Ectodermal cell (in vitro differentiated cells): Measurements from ENCODE around the gene CCBE1.

Experiments
- H3K27ac ChIP-seq: 2 replicates; pipeline ENCODE4 v1.7.0; 2013; ENCODE audit warnings: mild to moderate bottlenecking, low read depth, low read length; ENCODE audit not compliant: insufficient read depth, poor library complexity, severe bottlenecking
- H3K27me3 ChIP-seq: 2 replicates; pipeline ENCODE4 v1.7.0; 2013; ENCODE audit warnings: mild to moderate bottlenecking, low read length; ENCODE audit not compliant: insufficient read depth, control insufficient read depth, poor library complexity, severe bottlenecking
- H3K36me3 ChIP-seq: one replicate; pipeline ENCODE4 v1.7.0; 2013; ENCODE audit warnings: low read length; ENCODE audit not compliant: control insufficient read depth, insufficient read depth
- H3K4me1 ChIP-seq: one replicate; pipeline ENCODE4 v1.7.0; 2013; ENCODE audit warnings: low read length; ENCODE audit not compliant: control insufficient read depth, insufficient read depth
- H3K4me3 ChIP-seq: 2 replicates; pipeline ENCODE4 v1.7.0; 2013; ENCODE audit warnings: low read depth, low read length, control low read depth; ENCODE audit not compliant: insufficient read depth
- H3K9me3 ChIP-seq: 2 replicates; pipeline ENCODE4 v1.7.0; 2013; ENCODE audit warnings: mild to moderate bottlenecking, low read length, moderate library complexity; ENCODE audit not compliant: control insufficient read depth
- WGBS, 2 experiments: methylation state at CpG; one replicate each; pipeline ENCODE4 v1.1.7; 2013; ENCODE audit warnings: missing lambda C conversion rate in 2 of 2; 5-methylcytosine and 5-hydroxymethylcytosine counted together

CCBE1 gene

GRCh38 chr18:59382383-59382782, 314.8 kb downstream of the CCBE1 start:
- no peaks in the 10 kb centered on the region for H3K9me3 ChIP-seq
- no peak overlapping the region for H3K4me3 ChIP-seq
- WGBS, 2 experiments: 85 to 89% methylated on average over 6 to 7 of the region's 7 CpGs
- H3K27me3 ChIP-seq: peaks cover 95% of the 10 kb centered on the region
- H3K36me3 ChIP-seq: no peaks in the 10 kb centered on the region
- no peak overlapping the region for H3K27ac ChIP-seq
- H3K4me1 ChIP-seq: peaks cover 22% of the 10 kb centered on the region

GRCh38 chr18:59381949-59382348, 315.3 kb downstream of the CCBE1 start:
- Histone ChIP-seq H3K4me3 (no peak overlapping the region), H3K4me1 (peaks cover 24% of the 10 kb centered on the region), H3K9me3 (no peaks in the 10 kb centered on the region), H3K27me3 (peaks cover 95% of the 10 kb centered on the region), H3K36me3 (no peaks in the 10 kb centered on the region), H3K27ac (no peak overlapping the region)
- WGBS, 2 experiments: 85 to 89% methylated on average over 6 of the region's 6 CpGs
